Measurements from ENCODE around the gene DOCK4. TPM values are rescaled to one million over a fixed set of nuclear protein-coding genes. Genes with fewer than 3 reads are reported as not detected.

Gene DOCK4
- polyA plus RNA-seq, 1 donor (not counting 4 experiments of a cell fraction or from before 2014, with no cell fraction given) = 13.9 TPM

DNA sequence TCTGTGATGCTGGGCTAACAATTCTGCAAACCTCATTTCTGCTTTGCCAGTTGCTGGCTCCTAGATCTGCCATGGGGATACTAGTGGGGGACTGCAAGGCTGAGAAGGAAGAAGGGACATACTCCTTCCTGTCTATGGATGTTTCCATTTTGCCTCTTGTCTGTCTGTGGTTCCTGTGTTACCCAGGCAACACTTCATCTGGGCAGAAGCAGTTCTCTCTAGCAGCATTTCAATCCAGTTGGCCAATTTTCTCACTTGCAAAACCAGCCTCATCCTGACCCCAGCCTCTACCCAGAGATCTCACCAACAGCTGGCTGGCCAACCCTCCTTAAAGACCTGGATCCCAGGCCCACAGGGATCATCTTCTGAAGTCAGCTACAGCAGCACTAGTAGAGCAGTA is 131.7 kb downstream of the DOCK4 start:
- FAIRE-seq (no peak), DNase-seq (ENCODE audit: low read depth, low spot score) (no peak)
- Histone ChIP-seq H3K4me1 (ENCODE audit: control insufficient read depth, extremely low read depth, insufficient read depth, low read length) (peaks cover 39% of the 10 kb centered on the region), H4K20me1 (ENCODE audit: control insufficient read depth, extremely low read depth, insufficient read depth, low read length) (no peaks in the 10 kb centered on the region), H3K79me2 (ENCODE audit: control insufficient read depth, insufficient read depth, low read length) (peaks cover 27% of the 10 kb centered on the region), H2AFZ (ENCODE audit: control insufficient read depth, low read length) (no peak overlapping the region), H3K4me3 (ENCODE audit: control insufficient read depth in 2 of 3, extremely low read depth in 1 of 3, insufficient read depth in 2 of 3, low read depth in 1 of 3, low read length in 3 of 3) (no peak overlapping the region), H3K9ac (ENCODE audit: control insufficient read depth, extremely low read depth, insufficient read depth, low read length) (no peak overlapping the region), H3K9me1 (ENCODE audit: control insufficient read depth, extremely low read depth, insufficient read depth, low read length) (no peaks in the 10 kb centered on the region), H3K9me3 (ENCODE audit: control insufficient read depth, low read depth, low read length) (peaks cover 2% of the 10 kb centered on the region), H3K4me2 (ENCODE audit: control insufficient read depth, extremely low read depth, insufficient read depth, low read depth, low read length) (no peak overlapping the region), H3K27ac (ENCODE audit: control insufficient read depth, insufficient read depth, low read length) (no peak overlapping the region), H3K36me3 (ENCODE audit: control insufficient read depth in 2 of 2, extremely low read depth in 1 of 2, insufficient read depth in 2 of 2, low read length in 2 of 2) (no peaks in the 10 kb centered on the region), H3K27me3 (ENCODE audit: control insufficient read depth, extremely low read depth, insufficient read depth, low read length) (no peaks in the 10 kb centered on the region)
- TF ChIP-seq EZH2 (IDR thresholded peaks at IDR 0.05; ENCODE audit: low read length) = no peak
- TF ChIP-seq, protein P1, sequence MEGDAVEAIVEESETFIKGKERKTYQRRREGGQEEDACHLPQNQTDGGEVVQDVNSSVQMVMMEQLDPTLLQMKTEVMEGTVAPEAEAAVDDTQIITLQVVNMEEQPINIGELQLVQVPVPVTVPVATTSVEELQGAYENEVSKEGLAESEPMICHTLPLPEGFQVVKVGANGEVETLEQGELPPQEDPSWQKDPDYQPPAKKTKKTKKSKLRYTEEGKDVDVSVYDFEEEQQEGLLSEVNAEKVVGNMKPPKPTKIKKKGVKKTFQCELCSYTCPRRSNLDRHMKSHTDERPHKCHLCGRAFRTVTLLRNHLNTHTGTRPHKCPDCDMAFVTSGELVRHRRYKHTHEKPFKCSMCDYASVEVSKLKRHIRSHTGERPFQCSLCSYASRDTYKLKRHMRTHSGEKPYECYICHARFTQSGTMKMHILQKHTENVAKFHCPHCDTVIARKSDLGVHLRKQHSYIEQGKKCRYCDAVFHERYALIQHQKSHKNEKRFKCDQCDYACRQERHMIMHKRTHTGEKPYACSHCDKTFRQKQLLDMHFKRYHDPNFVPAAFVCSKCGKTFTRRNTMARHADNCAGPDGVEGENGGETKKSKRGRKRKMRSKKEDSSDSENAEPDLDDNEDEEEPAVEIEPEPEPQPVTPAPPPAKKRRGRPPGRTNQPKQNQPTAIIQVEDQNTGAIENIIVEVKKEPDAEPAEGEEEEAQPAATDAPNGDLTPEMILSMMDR (optimal IDR thresholded peaks at IDR 0.05 in 1 of 3, IDR thresholded peaks at IDR 0.05 in 1 of 3, conservative IDR thresholded peaks at IDR 0.05 in 1 of 3; ENCODE audit: extremely low read depth in 1 of 3, insufficient read depth in 2 of 3, low read length in 3 of 3) = no peak
- dilution Hi-C loops (cut with MboI; ENCODE audit: extremely low pct_ligation_motif_present, low sequenced_read_pairs) = no loop called here

DNA sequence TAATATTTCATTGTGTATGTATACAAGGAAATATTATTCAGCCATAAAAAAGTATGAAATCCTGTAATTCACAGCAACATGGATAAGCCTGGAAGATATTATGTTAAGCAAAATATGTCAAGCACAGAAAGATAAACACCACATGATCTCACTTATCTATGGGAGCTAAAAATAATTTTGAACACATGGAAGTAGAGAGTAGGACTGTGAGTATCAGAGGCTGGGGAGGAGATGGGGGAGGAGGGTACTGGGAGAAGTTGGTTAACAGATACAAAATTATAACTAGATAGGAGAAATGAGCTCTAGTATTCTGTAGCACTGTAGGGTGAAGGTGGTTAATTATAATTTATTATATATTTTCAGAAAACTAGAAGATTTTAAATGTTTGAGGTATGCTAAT is 132.7 kb downstream of the DOCK4 start:
- Histone ChIP-seq H3K9me1 (ENCODE audit: control insufficient read depth, extremely low read depth, insufficient read depth, low read length) (no peaks in the 10 kb centered on the region), H3K9ac (ENCODE audit: control insufficient read depth, extremely low read depth, insufficient read depth, low read length) (no peak overlapping the region), H3K27me3 (ENCODE audit: control insufficient read depth, extremely low read depth, insufficient read depth, low read length) (no peaks in the 10 kb centered on the region), H3K4me2 (ENCODE audit: control insufficient read depth, extremely low read depth, insufficient read depth, low read depth, low read length) (no peak overlapping the region), H4K20me1 (ENCODE audit: control insufficient read depth, extremely low read depth, insufficient read depth, low read length) (no peaks in the 10 kb centered on the region), H3K36me3 (ENCODE audit: control insufficient read depth in 2 of 2, extremely low read depth in 1 of 2, insufficient read depth in 2 of 2, low read length in 2 of 2) (no peaks in the 10 kb centered on the region), H3K27ac (ENCODE audit: control insufficient read depth, insufficient read depth, low read length) (no peak overlapping the region), H3K79me2 (ENCODE audit: control insufficient read depth, insufficient read depth, low read length) (peaks cover 24% of the 10 kb centered on the region), H2AFZ (ENCODE audit: control insufficient read depth, low read length) (no peak overlapping the region), H3K4me1 (ENCODE audit: control insufficient read depth, extremely low read depth, insufficient read depth, low read length) (peaks cover 34% of the 10 kb centered on the region), H3K4me3 (ENCODE audit: control insufficient read depth in 2 of 3, extremely low read depth in 1 of 3, insufficient read depth in 2 of 3, low read depth in 1 of 3, low read length in 3 of 3) (no peak overlapping the region), H3K9me3 (ENCODE audit: control insufficient read depth, low read depth, low read length) (peaks cover 2% of the 10 kb centered on the region)
- dilution Hi-C loops (cut with MboI; ENCODE audit: extremely low pct_ligation_motif_present, low sequenced_read_pairs) = no loop called here
- no peak for FAIRE-seq
- no peak for DNase-seq (ENCODE audit: low read depth, low spot score)
- TF ChIP-seq, protein P1 (optimal IDR thresholded peaks at IDR 0.05 in 1 of 3, IDR thresholded peaks at IDR 0.05 in 1 of 3, conservative IDR thresholded peaks at IDR 0.05 in 1 of 3; ENCODE audit: extremely low read depth in 1 of 3, insufficient read depth in 2 of 3, low read length in 3 of 3) = no peak
- no peak for TF ChIP-seq EZH2 (IDR thresholded peaks at IDR 0.05; ENCODE audit: low read length)
